Transverse colon (tissue), 4 donors: Measurements from ENCODE around the gene REEP6. TPM values are rescaled to one million over a fixed set of nuclear protein-coding genes. Genes with fewer than 3 reads are reported as not detected.

ENCODE experiments used
- DNase-seq: peaks from one replicate; pipeline ENCODE4 v3.0.0-alpha.2; 2019
- H3K27ac ChIP-seq, 4 donors: fragments of 200-600 bp; sonication (generic); 2 replicates each; pipeline ENCODE4 v1.5.1; 2016 to 2018; ENCODE audit warnings: inconsistent platforms in 4 of 4
- H3K27me3 ChIP-seq: fragments of 200-600 bp; sonication (generic); 2 replicates; pipeline ENCODE4 v1.5.1; 2017; ENCODE audit warnings: inconsistent platforms
- H3K36me3 ChIP-seq, 4 donors: fragments of 200-600 bp; sonication (generic); 2 replicates each; pipeline ENCODE4 v1.5.1; 2017 to 2019; ENCODE audit warnings: inconsistent platforms in 4 of 4
- H3K4me1 ChIP-seq, 4 donors: fragments of 200-600 bp; sonication (generic); 2 replicates each; pipeline ENCODE4 v1.5.1; 2017 to 2020; ENCODE audit warnings: inconsistent platforms in 4 of 4
- H3K4me3 ChIP-seq, 4 donors: fragments of 200-600 bp; sonication (generic); 1 replicate in 1 of 4; 2 replicates in 3 of 4; pipeline versions ENCODE4 v1.5.1 to v1.6.1; 2017 to 2019; ENCODE audit warnings: inconsistent platforms in 4 of 4
- H3K9me3 ChIP-seq, 2 donors: fragments of 200-600 bp; sonication (generic); 2 replicates each; pipeline ENCODE4 v1.5.1; 2017 to 2019; ENCODE audit warnings: inconsistent platforms in 2 of 2
- CTCF ChIP-seq, 5 experiments: fragments of 200-600 bp in 3 of 5; fragments of 450-650 bp in 2 of 5; sonication (generic) in 3 of 5; IDR thresholded peaks; 1 replicate in 2 of 5; 2 replicates in 3 of 5; pipeline ENCODE4 v1.5.1; 2016 to 2017; ENCODE audit warnings: antibody characterized with exemption in 5 of 5, inconsistent platforms in 3 of 5, mild to moderate bottlenecking in 2 of 5, moderate library complexity in 1 of 5
- EP300 ChIP-seq: sonication (generic); formaldehyde crosslinking; IDR thresholded peaks from one replicate; pipeline ENCODE4 v1.6.1; 2017; ENCODE audit warnings: antibody characterized with exemption, low read depth
- POLR2A ChIP-seq: fragments of 450-650 bp; IDR thresholded peaks from one replicate; pipeline ENCODE4 v1.6.1; 2016; ENCODE audit warnings: antibody characterized with exemption, mild to moderate bottlenecking, moderate library complexity
- POLR2AphosphoS5 ChIP-seq, 3 donors: sonication (generic); formaldehyde crosslinking; IDR thresholded peaks; one replicate each; pipeline ENCODE4 v1.6.1; 2016; ENCODE audit warnings: antibody characterized with exemption in 3 of 3
- WGBS, 2 donors: methylation state at CpG; one replicate each; pipeline ENCODE4 v1.1.5; 2018; ENCODE audit warnings: low coverage in 1 of 2; 5-methylcytosine and 5-hydroxymethylcytosine counted together
- in situ Hi-C, 4 donors: fragments of 200-750 bp; cut with MboI; loops; one replicate each; pipeline versions ENCODE4 v1.15.0 to v1.15.1; 2017; ENCODE audit warnings: low sequenced_read_pairs in 3 of 4, low pct_ligation_motif_present in 1 of 4, low pct_unique_long_range_greater_than_20kb in 1 of 4
- intact Hi-C: fragments of 100-400 bp; cut with DNase I; formaldehyde crosslinking; loops from one replicate; pipeline ENCODE4 v1.15.1; 2023; ENCODE audit warnings: low total_unique reads
- total RNA-seq, 4 donors: library from RNA; depleted of rRNA; stranded (reverse); fragments of >200 nt; gene quantifications; one replicate each; pipeline ENCODE4 v1.1.0, GENCODE V29; 2016

REEP6 gene
- total RNA-seq, 4 donors from 2014 or later = 2.2 to 3.3 TPM; not detected in 2

GRCh38 chr19:1524287-1524971 lies 33.4 kb downstream of the REEP6 start:
- Histone ChIP-seq H3K9me3 (no peaks in the 10 kb centered on the region), H3K27ac (no peak overlapping the region), H3K4me3 (peak overlapping the region in 1 of 4 donors; percentile 20), H3K4me1 (peaks cover 3 to 7% (median 6%) of the 10 kb centered on the region in 4 donors), H3K36me3 (no peaks in the 10 kb centered on the region), H3K27me3 (peaks cover 75% of the 10 kb centered on the region)
- TF ChIP-seq POLR2AphosphoS5 (IDR thresholded peaks at IDR 0.05) = no peak
- no peak for TF ChIP-seq EP300
- no peak for TF ChIP-seq POLR2A
- no peak for TF ChIP-seq CTCF (IDR thresholded peaks at IDR 0.05)
- in situ Hi-C loops = no loop called here
- no peak for DNase-seq
- 37 to 40% methylated on average over 1 to 7 of the region's 49 CpGs for WGBS, 2 donors
- intact Hi-C loops = no loop called here

- in situ Hi-C loops = loop anchor here (25.0 kb wide), 3 partner anchors 162 to 287 kb away; partner anchors contain the start of gene ATP8B3 (in 1 of the 4)
These were observed 34.0 kb downstream of the REEP6 start for GRCh38 chr19:1524972-1525325.

GRCh38 chr19:1525343-1525742 lies 34.4 kb downstream of the REEP6 start:
- in situ Hi-C loops (loop anchor here (25.0 kb wide), 3 partner anchors 162 to 287 kb away; partner anchors contain the start of gene ATP8B3 (in 1 of the 4)), intact Hi-C loops (no loop called here)
- Histone ChIP-seq H3K27ac (no peak overlapping the region), H3K4me3 (no peak overlapping the region), H3K27me3 (peaks cover 69% of the 10 kb centered on the region), H3K9me3 (no peaks in the 10 kb centered on the region), H3K4me1 (peaks cover 3 to 7% (median 6%) of the 10 kb centered on the region in 4 donors), H3K36me3 (no peaks in the 10 kb centered on the region)
- no peak for TF ChIP-seq CTCF (IDR thresholded peaks at IDR 0.05)
- no peak for DNase-seq
- WGBS, 2 donors = 53% methylated on average over 23 of the region's 31 CpGs; no CpG with 5 or more reads in 1 of the 2 donors

More at GRCh38 chr19:1524972-1525325, 34.0 kb downstream of the REEP6 start:
- Histone ChIP-seq H3K36me3 (no peaks in the 10 kb centered on the region), H3K9me3 (no peaks in the 10 kb centered on the region), H3K4me3 (no peak overlapping the region), H3K27me3 (peaks cover 72% of the 10 kb centered on the region), H3K27ac (no peak overlapping the region), H3K4me1 (peaks cover 3 to 7% (median 6%) of the 10 kb centered on the region in 4 donors)
- TF ChIP-seq POLR2AphosphoS5 (IDR thresholded peaks at IDR 0.05) = no peak
- no peak for TF ChIP-seq EP300
- TF ChIP-seq CTCF (IDR thresholded peaks at IDR 0.05) = no peak
- no peak for TF ChIP-seq POLR2A
- intact Hi-C loops = no loop called here
- no peak for DNase-seq
- 53% methylated on average over 17 of the region's 17 CpGs; no CpG with 5 or more reads in 1 of the 2 donors for WGBS, 2 donors

GRCh38 chr19:1526066-1526778 lies 35.2 kb downstream of the REEP6 start:
- H3K27me3 ChIP-seq = peaks cover 66% of the 10 kb centered on the region
- H3K4me1 ChIP-seq = peaks cover 3 to 7% (median 6%) of the 10 kb centered on the region in 4 donors
- H3K9me3 ChIP-seq = no peaks in the 10 kb centered on the region
- in situ Hi-C loops (loop anchor here (25.0 kb wide), 3 partner anchors 161 to 286 kb away; partner anchors contain the start of gene ATP8B3 (in 1 of the 4)), intact Hi-C loops (no loop called here)
- H3K27ac ChIP-seq = no peak overlapping the region
- H3K36me3 ChIP-seq = no peaks in the 10 kb centered on the region
- 71% methylated on average over 28 of the region's 33 CpGs; no CpG with 5 or more reads in 1 of the 2 donors for WGBS, 2 donors
- H3K4me3 ChIP-seq = no peak overlapping the region
- no peak for DNase-seq
- TF ChIP-seq POLR2AphosphoS5 (IDR thresholded peaks at IDR 0.05) (no peak), POLR2A (no peak), EP300 (no peak), CTCF (IDR thresholded peaks at IDR 0.05) (no peak)
